Stimulated activated memory B cell treated with anti-CD40 and anti-IgM and Interleukin-4, amounts not matched to agents 10 μg/mL and 1 μg/mL and 100 μg/mL, for 72 hours (primary cell): ENCODE results near the gene YIF1A.
A peak's percentile ranks its signal among the peaks of the same experiment; 100 is the strongest.
"Not testable (repeated sequence)": the region's sequence is repeated elsewhere in the genome, so short reads cannot be mapped to it uniquely, and the experiment has no call there.

Experiments
- ATAC-seq: fragments of 150-1000 bp; cut with Tn5 transposase; 2 replicates; pipeline ENCODE4 v1.10.0; 2021
- H3K27ac Mint-ChIP-seq: one replicate; pipeline ENCODE4 v1.8.0; 2022; ENCODE audit warnings: mild to moderate bottlenecking, mixed read lengths
- H3K27me3 Mint-ChIP-seq: one replicate; pipeline ENCODE4 v1.8.0; 2022; ENCODE audit warnings: mixed read lengths
- H3K36me3 Mint-ChIP-seq: one replicate; pipeline ENCODE4 v1.8.0; 2022; ENCODE audit warnings: mixed read lengths
- H3K4me1 Mint-ChIP-seq: one replicate; pipeline ENCODE4 v1.8.0; 2022; ENCODE audit warnings: mixed read lengths
- H3K4me3 Mint-ChIP-seq: one replicate; pipeline ENCODE4 v1.8.0; 2022; ENCODE audit warnings: mild to moderate bottlenecking, moderate library complexity, mixed read lengths
- H3K9me3 Mint-ChIP-seq: one replicate; pipeline ENCODE4 v1.8.0; 2022; ENCODE audit warnings: mixed read lengths

YIF1A gene

GRCh38 chr11:66263785-66264184, 25.2 kb downstream of the YIF1A start:
- Mint-ChIP-seq H3K4me1 (peaks cover 39% of the 10 kb centered on the region), H3K36me3 (peaks cover 67% of the 10 kb centered on the region), H3K27me3 (no peaks in the 10 kb centered on the region), H3K9me3 (no peaks in the 10 kb centered on the region), H3K27ac (no peak overlapping the region), H3K4me3 (no peak overlapping the region)
- no peak for ATAC-seq

DNA sequence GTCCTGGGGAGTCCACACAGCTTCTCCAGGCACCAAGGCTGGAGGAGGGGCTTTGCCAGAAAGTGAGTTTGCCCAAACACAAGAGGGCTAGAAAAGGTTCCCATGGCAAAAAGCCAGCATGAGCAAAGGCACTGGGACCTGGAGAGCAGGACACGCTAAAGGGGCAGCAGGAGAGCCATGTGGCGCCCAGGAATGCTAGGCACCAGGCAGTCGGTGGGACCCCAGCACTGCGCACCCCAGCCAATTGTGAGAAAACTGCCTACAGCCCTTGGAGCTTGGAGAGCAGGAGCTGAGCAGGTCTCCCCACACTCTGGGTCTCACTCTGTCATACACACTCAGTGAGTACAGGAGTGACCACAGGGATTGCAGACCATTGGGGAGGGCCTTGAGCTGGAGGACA, 25.7 kb downstream of the YIF1A start:
- H3K27me3 Mint-ChIP-seq = no peaks in the 10 kb centered on the region
- H3K9me3 Mint-ChIP-seq = no peaks in the 10 kb centered on the region
- peaks cover 67% of the 10 kb centered on the region for H3K36me3 Mint-ChIP-seq
- no peak overlapping the region for H3K4me3 Mint-ChIP-seq
- H3K27ac Mint-ChIP-seq = no peak overlapping the region
- no peak for ATAC-seq
- H3K4me1 Mint-ChIP-seq = peaks cover 44% of the 10 kb centered on the region

GRCh38 chr11:66262696-66263095, 26.2 kb downstream of the YIF1A start:
- peaks cover 41% of the 10 kb centered on the region for H3K4me1 Mint-ChIP-seq
- no peak for ATAC-seq
- H3K9me3 Mint-ChIP-seq = no peaks in the 10 kb centered on the region
- peaks cover 67% of the 10 kb centered on the region for H3K36me3 Mint-ChIP-seq
- no peak overlapping the region for H3K4me3 Mint-ChIP-seq
- peak overlapping the region; percentile 19 for H3K27ac Mint-ChIP-seq
- H3K27me3 Mint-ChIP-seq = no peaks in the 10 kb centered on the region

DNA sequence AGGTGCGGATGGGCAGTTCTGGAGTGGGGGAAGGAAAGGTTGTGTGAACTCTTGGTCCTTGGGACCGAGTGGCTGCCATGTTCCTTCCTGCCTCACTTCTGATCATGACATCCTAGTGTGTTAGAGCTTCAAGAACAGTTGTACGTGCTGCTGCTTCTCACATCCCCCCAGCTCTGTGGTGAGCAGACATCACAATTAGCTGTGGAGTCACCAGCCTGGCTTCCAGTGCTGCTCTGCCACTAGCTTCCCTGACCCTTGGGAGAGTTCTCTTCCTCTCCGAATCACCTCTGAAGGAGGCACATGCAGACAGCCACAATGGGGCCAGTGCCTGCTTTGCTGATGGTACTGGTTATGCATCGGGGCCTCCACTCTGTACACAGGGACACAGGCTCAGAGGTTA, 26.8 kb downstream of the YIF1A start:
- H3K4me1 Mint-ChIP-seq = peaks cover 37% of the 10 kb centered on the region
- ATAC-seq = no peak
- no peaks in the 10 kb centered on the region for H3K9me3 Mint-ChIP-seq
- H3K27me3 Mint-ChIP-seq = no peaks in the 10 kb centered on the region
- peak overlapping the region; percentile 19 for H3K27ac Mint-ChIP-seq
- peaks cover 65% of the 10 kb centered on the region for H3K36me3 Mint-ChIP-seq
- H3K4me3 Mint-ChIP-seq = no peak overlapping the region

- no peak overlapping the region for H3K4me3 Mint-ChIP-seq
- no peak overlapping the region for H3K27ac Mint-ChIP-seq
- H3K9me3 Mint-ChIP-seq = no peaks in the 10 kb centered on the region
- no peak for ATAC-seq
- peaks cover 35% of the 10 kb centered on the region for H3K4me1 Mint-ChIP-seq
- H3K27me3 Mint-ChIP-seq = no peaks in the 10 kb centered on the region
- H3K36me3 Mint-ChIP-seq = peaks cover 60% of the 10 kb centered on the region
These were observed 27.4 kb downstream of the YIF1A start for GRCh38 chr11:66261578-66261977.

- Mint-ChIP-seq H3K9me3 (no peaks in the 10 kb centered on the region), H3K27ac (no peak overlapping the region), H3K4me1 (peaks cover 42% of the 10 kb centered on the region), H3K4me3 (no peak overlapping the region), H3K27me3 (no peaks in the 10 kb centered on the region), H3K36me3 (peaks cover 59% of the 10 kb centered on the region)
- no peak for ATAC-seq
These were observed 29.0 kb downstream of the YIF1A start for GRCh38 chr11:66259956-66260355.

DNA sequence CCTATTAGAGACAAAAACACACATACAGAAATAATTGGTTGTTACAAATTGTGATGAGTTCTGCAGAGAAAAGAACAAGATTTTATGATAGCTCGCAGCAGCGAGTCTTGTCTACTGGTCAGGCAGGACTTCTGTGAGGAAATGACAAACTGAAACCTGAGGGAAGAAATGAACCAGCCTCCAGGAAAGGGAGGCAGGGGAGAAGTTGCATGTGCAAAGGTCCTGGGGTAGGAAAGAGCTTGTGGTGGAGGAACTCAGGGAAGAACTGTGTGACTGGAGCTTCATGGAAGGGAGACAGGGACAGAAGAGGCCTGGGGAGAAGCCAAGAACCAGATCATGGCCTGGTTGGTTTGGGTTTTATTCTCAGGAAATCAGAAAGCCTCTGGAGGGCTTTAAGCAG, 29.7 kb downstream of the YIF1A start:
- Mint-ChIP-seq H3K36me3 (peaks cover 52% of the 10 kb centered on the region), H3K27ac (peak overlapping the region; percentile 89)
- ATAC-seq = no peak

DNA sequence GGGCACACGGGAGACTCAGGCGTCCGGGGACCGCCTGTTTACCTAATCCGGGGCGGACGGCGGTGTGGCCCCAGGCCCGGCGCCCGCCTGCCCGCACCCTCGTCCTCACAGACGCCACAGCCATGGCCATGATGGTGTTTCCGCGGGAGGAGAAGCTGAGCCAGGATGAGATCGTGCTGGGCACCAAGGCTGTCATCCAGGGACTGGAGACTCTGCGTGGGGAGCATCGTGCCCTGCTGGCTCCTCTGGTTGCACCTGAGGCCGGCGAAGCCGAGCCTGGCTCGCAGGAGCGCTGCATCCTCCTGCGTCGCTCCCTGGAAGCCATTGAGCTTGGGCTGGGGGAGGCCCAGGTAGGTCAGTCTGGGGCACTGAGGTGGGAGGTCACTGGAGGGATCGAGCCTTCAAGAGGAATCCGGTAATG, 30.5 kb downstream of the YIF1A start:
- H3K4me3 Mint-ChIP-seq = peak overlapping the region; percentile 85
- H3K27ac Mint-ChIP-seq = peak overlapping the region; percentile 89
- no peaks in the 10 kb centered on the region for H3K9me3 Mint-ChIP-seq
- no peak for ATAC-seq
- H3K27me3 Mint-ChIP-seq = no peaks in the 10 kb centered on the region
- H3K4me1 Mint-ChIP-seq = peaks cover 44% of the 10 kb centered on the region
- peaks cover 47% of the 10 kb centered on the region for H3K36me3 Mint-ChIP-seq

More for the DNA sequence above, 29.7 kb downstream of the YIF1A start:
- Mint-ChIP-seq H3K9me3 (no peaks in the 10 kb centered on the region), H3K27me3 (no peaks in the 10 kb centered on the region), H3K4me1 (peaks cover 42% of the 10 kb centered on the region), H3K4me3 (no peak overlapping the region)

DNA sequence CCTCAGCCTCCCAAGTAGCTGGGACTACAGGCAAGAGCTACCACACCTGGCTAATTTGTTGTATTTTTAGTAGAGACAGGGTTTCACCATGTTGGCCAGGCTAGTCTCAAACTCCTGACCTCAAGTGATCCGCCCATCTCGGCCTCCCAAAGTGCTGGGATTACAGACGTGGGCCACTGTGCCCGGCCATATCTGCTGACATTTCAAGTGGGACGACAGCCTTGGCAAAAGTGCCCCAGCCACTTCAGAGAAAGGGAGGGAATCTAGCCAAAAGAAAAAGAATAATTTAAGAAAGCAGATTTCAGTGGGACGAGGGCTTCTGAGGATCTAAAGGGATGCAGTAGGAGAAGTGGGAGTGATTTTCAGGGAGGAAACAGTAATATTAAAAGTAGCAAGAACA, 35.9 kb downstream of the YIF1A start:
- H3K4me3 Mint-ChIP-seq, H3K27ac Mint-ChIP-seq, H3K27me3 Mint-ChIP-seq, H3K9me3 Mint-ChIP-seq, ATAC-seq: not testable (repeated sequence)
- Mint-ChIP-seq H3K36me3 (peaks cover 12% of the 10 kb centered on the region), H3K4me1 (peaks cover 19% of the 10 kb centered on the region)

- Mint-ChIP-seq H3K27ac (no peak overlapping the region), H3K9me3 (no peaks in the 10 kb centered on the region), H3K27me3 (no peaks in the 10 kb centered on the region), H3K4me1 (peaks cover 21% of the 10 kb centered on the region), H3K36me3 (peaks cover 22% of the 10 kb centered on the region), H3K4me3 (no peak overlapping the region)
- ATAC-seq = no peak
These were observed 37.1 kb downstream of the YIF1A start for GRCh38 chr11:66251809-66252208.

DNA sequence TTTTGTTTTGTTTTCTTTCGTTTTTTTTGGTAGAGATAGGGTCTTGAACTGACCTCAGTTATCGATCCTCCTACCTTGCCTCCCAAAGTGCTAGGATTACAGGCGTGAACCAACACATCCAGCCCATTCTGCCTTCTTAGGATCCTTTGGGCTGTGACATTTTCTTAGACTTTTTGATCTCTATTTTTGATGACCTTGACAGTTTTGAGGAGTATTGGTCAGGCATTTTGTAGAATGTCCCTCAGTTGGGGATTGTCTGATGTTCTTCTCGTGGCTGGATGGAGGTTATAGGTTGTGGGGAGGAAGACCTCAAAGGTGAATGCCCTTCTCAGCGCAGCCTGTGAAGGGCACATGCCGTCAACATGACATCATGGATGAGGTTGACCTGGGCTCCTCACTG, 40.0 kb downstream of the YIF1A start:
- H3K36me3 Mint-ChIP-seq = peaks cover 38% of the 10 kb centered on the region

GRCh38 chr11:66247801-66248200, 41.1 kb downstream of the YIF1A start:
- ATAC-seq = no peak
- Mint-ChIP-seq H3K4me3 (no peak overlapping the region), H3K9me3 (no peaks in the 10 kb centered on the region), H3K27ac (peak overlapping the region; percentile 38), H3K36me3 (peaks cover 39% of the 10 kb centered on the region), H3K4me1 (peaks cover 5% of the 10 kb centered on the region), H3K27me3 (no peaks in the 10 kb centered on the region)

More for the DNA sequence above, 40.0 kb downstream of the YIF1A start:
- Mint-ChIP-seq H3K4me1 (peaks cover 12% of the 10 kb centered on the region), H3K27me3 (no peaks in the 10 kb centered on the region), H3K9me3 (no peaks in the 10 kb centered on the region), H3K4me3 (no peak overlapping the region), H3K27ac (no peak overlapping the region)
- ATAC-seq = no peak

- Mint-ChIP-seq H3K27ac (peak overlapping the region; percentile 38), H3K4me1 (peaks cover 5% of the 10 kb centered on the region), H3K27me3 (no peaks in the 10 kb centered on the region), H3K36me3 (peaks cover 43% of the 10 kb centered on the region), H3K9me3 (no peaks in the 10 kb centered on the region), H3K4me3 (no peak overlapping the region)
- no peak for ATAC-seq
These were observed 41.6 kb downstream of the YIF1A start for GRCh38 chr11:66247295-66247694.

GRCh38 chr11:66243782-66244535, 45.0 kb downstream of the YIF1A start:
- peak; percentile 28 for ATAC-seq
- peak overlapping the region; percentile 62 for H3K27ac Mint-ChIP-seq
- peaks cover 60% of the 10 kb centered on the region for H3K36me3 Mint-ChIP-seq
- H3K4me1 Mint-ChIP-seq = peaks cover 5% of the 10 kb centered on the region
- no peaks in the 10 kb centered on the region for H3K9me3 Mint-ChIP-seq
- H3K4me3 Mint-ChIP-seq = no peak overlapping the region
- H3K27me3 Mint-ChIP-seq = no peaks in the 10 kb centered on the region

GRCh38 chr11:66242095-66242765, 46.7 kb downstream of the YIF1A start:
- Mint-ChIP-seq H3K36me3 (peaks cover 58% of the 10 kb centered on the region), H3K27ac (peak overlapping the region; percentile 35), H3K4me3 (no peak overlapping the region), H3K27me3 (no peaks in the 10 kb centered on the region), H3K4me1 (no peaks in the 10 kb centered on the region), H3K9me3 (no peaks in the 10 kb centered on the region)
- no peak for ATAC-seq

DNA sequence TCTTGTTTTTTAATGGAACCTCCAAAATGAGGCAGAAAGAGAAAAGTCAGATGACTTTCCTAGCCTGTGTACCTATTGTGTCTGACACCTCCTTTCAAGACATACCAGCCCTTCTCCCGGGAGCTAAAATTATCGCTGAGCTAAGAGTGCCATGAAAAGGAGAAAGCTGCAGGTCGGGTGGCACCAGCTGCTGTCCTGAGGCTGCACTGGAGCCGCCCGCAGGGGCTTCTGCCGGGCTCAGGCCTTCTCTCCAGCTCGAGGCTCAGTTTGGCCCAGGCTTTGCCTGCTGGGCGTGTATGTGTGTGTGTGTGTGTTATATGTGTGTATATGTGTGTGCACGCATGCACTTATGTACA, 48.2 kb downstream of the YIF1A start:
- H3K27ac Mint-ChIP-seq = peak overlapping the region; percentile 35
- H3K4me3 Mint-ChIP-seq = no peak overlapping the region
- no peaks in the 10 kb centered on the region for H3K9me3 Mint-ChIP-seq
- no peaks in the 10 kb centered on the region for H3K27me3 Mint-ChIP-seq
- H3K36me3 Mint-ChIP-seq = peaks cover 55% of the 10 kb centered on the region
- H3K4me1 Mint-ChIP-seq = no peaks in the 10 kb centered on the region
- no peak for ATAC-seq
